CD4-positive, CD25-positive, alpha-beta regulatory T cell (primary cell): ENCODE measurements around the gene DNAAF8. TPM values are rescaled to one million over a fixed set of nuclear protein-coding genes. Genes with fewer than 3 reads are reported as not detected.

Source experiments
- ATAC-seq, 2 donors: fragments of 150-1000 bp; cut with Tn5 transposase; one replicate each; pipeline ENCODE4 v1.10.0; 2021; ENCODE audit warnings: low read depth in 2 of 2, moderate number of reproducible peaks in 2 of 2, moderate library complexity in 1 of 2
- DNase-seq, 3 donors: peaks; one replicate each; pipeline versions ENCODE4 v3.0.0 to v3.0.0-alpha.2; 2012 to 2022; ENCODE audit warnings: mixed read lengths in 1 of 3
- H3K27ac ChIP-seq: one replicate; pipeline ENCODE4 v1.7.0; 2013; ENCODE audit warnings: mild to moderate bottlenecking, low read length; ENCODE audit not compliant: insufficient read depth, poor library complexity, severe bottlenecking
- H3K27me3 ChIP-seq: one replicate; pipeline ENCODE4 v1.7.0; 2013; ENCODE audit warnings: low read length; ENCODE audit not compliant: control insufficient read depth, insufficient read depth
- H3K36me3 ChIP-seq: one replicate; pipeline ENCODE4 v1.7.0; 2013; ENCODE audit warnings: mild to moderate bottlenecking, low read length, moderate library complexity; ENCODE audit not compliant: control insufficient read depth, insufficient read depth
- H3K4me1 ChIP-seq: 2 replicates; pipeline ENCODE4 v1.7.0; 2013; ENCODE audit warnings: mild to moderate bottlenecking, low read length; ENCODE audit not compliant: insufficient read depth, control insufficient read depth, poor library complexity, severe bottlenecking
- H3K4me3 ChIP-seq: one replicate; pipeline ENCODE4 v1.7.0; 2013; ENCODE audit warnings: low read depth, mild to moderate bottlenecking, low read length, moderate library complexity
- H3K9me3 ChIP-seq, 2 experiments: 1 replicate in 1 of 2; 2 replicates in 1 of 2; pipeline ENCODE4 v1.7.0; 2013; ENCODE audit warnings: low read length in 2 of 2, mild to moderate bottlenecking in 1 of 2, moderate library complexity in 1 of 2; ENCODE audit not compliant: control insufficient read depth in 2 of 2
- H3K27ac Mint-ChIP-seq, 3 donors: one replicate each; pipeline ENCODE4 v1.8.0; 2020 to 2022; ENCODE audit warnings: mild to moderate bottlenecking in 3 of 3, mixed read lengths in 3 of 3, moderate library complexity in 2 of 3
- H3K27me3 Mint-ChIP-seq: one replicate; pipeline ENCODE4 v1.8.0; 2022; ENCODE audit warnings: mild to moderate bottlenecking, mixed read lengths
- H3K36me3 Mint-ChIP-seq: one replicate; pipeline ENCODE4 v1.8.0; 2020; ENCODE audit warnings: mixed read lengths
- H3K4me1 Mint-ChIP-seq, 4 donors: one replicate each; pipeline ENCODE4 v1.8.0; 2020 to 2022; ENCODE audit warnings: mixed read lengths in 4 of 4, mild to moderate bottlenecking in 1 of 4
- H3K4me3 Mint-ChIP-seq, 4 donors: one replicate each; pipeline ENCODE4 v1.8.0; 2020 to 2022; ENCODE audit warnings: mild to moderate bottlenecking in 4 of 4, mixed read lengths in 4 of 4, moderate library complexity in 3 of 4
- H3K9me3 Mint-ChIP-seq, 7 donors: one replicate each; pipeline ENCODE4 v1.8.0; 2020 to 2022; ENCODE audit warnings: mixed read lengths in 7 of 7, mild to moderate bottlenecking in 3 of 7, moderate library complexity in 2 of 7
- polyA plus RNA-seq, 4 donors: library from polyadenylated mRNA; unstranded; fragments of 300-500 nt; fragmentation: Illumina TruSeq; gene quantifications; one replicate each; pipeline ENCODE4 v1.2.3, GENCODE V29; 2021
- total RNA-seq: library from RNA; stranded (reverse); gene quantifications from one replicate; pipeline ENCODE4 v1.2.3, GENCODE V29; 2022

The DNAAF8 gene
- total and polyA plus RNA-seq, 5 donors from 2014 or later, result 0.06 TPM; not detected in 4

DNA sequence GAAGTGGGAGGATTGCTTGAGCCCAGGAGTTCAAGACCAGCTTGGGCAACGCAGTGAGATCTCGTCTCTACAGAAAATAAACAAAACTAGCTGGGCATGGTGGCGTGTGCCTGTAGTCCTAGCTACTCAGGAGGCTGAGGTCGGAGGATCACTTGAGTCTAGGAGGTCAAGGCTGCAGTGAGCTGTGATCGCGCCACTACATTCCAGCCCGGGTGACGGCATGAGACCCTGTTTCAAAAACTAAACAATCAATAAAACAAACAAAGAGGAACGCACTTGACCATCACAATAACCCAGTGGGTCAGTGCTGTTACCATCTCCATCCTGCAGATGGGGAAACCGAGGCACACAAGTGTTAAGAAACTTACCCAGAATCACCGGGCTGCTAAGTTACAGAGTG, 18.9 kb downstream of the DNAAF8 start:
- Histone ChIP-seq H3K4me1 (no peaks in the 10 kb centered on the region), H3K27me3 (no peaks in the 10 kb centered on the region), H3K9me3 (no peaks in the 10 kb centered on the region), H3K4me3 (no peak overlapping the region), H3K27ac (no peak overlapping the region), H3K36me3 (peaks cover 43% of the 10 kb centered on the region)
- no peak for DNase-seq
- no peak for ATAC-seq
- Mint-ChIP-seq H3K9me3 (peaks cover 0 to 2% (median 0%) of the 10 kb centered on the region in 7 donors), H3K4me3 (no peak overlapping the region), H3K4me1 (peaks cover 0 to 3% (median 2%) of the 10 kb centered on the region in 4 donors), H3K27me3 (no peaks in the 10 kb centered on the region), H3K27ac (no peak overlapping the region), H3K36me3 (peaks cover 23% of the 10 kb centered on the region)

DNA sequence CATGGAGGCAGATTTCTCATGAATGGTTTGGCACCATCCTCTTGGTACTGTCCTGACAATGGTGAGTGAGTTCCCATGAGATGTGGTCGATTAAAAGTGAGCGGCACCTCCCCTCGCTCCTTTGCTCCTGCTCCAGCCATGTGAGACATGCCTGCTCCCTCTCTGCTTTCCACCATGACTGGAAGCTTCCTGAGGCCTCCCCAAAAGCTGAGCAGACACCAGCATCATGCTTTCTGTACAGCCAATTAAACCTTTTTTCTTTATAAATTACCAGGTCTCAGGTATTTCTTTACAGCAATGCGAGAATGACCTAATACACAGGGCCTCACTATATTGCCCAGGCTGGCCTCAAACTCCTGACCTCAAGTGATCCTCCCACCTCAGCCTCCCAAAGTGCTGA, 20.5 kb downstream of the DNAAF8 start:
- Mint-ChIP-seq H3K27me3 (peaks cover 5% of the 10 kb centered on the region), H3K36me3 (peaks cover 31% of the 10 kb centered on the region), H3K9me3 (peaks cover 0 to 2% (median 0%) of the 10 kb centered on the region in 7 donors), H3K4me3 (no peak overlapping the region), H3K27ac (no peak overlapping the region), H3K4me1 (peaks cover 0 to 3% (median under 1%) of the 10 kb centered on the region in 4 donors)
- ATAC-seq (no peak), DNase-seq (no peak)
- peaks cover 58% of the 10 kb centered on the region for H3K36me3 ChIP-seq
- no peak overlapping the region for H3K27ac ChIP-seq
- H3K4me3 ChIP-seq, result no peak overlapping the region
- no peaks in the 10 kb centered on the region for H3K4me1 ChIP-seq
- no peaks in the 10 kb centered on the region for H3K9me3 ChIP-seq
- no peaks in the 10 kb centered on the region for H3K27me3 ChIP-seq

DNA sequence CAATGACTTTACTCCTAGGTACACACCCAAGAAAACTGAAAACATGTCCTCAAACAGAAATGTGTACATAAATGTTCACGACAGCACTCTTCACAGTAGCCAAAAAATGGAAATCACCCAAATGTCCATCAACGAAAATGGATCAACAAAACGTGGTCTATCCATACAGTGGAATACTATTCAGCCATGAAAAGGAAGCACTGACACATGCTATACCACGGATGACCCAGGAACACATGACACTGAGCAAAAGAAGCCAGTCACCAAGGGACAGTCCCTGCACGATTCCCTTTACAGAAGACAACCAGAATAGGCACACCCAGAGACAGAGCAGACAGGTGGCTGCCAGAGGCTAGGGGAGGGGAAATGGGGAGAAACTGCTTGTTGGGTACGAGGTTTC, 21.4 kb downstream of the DNAAF8 start:
- peaks cover 5% of the 10 kb centered on the region for H3K27me3 Mint-ChIP-seq

DNA sequence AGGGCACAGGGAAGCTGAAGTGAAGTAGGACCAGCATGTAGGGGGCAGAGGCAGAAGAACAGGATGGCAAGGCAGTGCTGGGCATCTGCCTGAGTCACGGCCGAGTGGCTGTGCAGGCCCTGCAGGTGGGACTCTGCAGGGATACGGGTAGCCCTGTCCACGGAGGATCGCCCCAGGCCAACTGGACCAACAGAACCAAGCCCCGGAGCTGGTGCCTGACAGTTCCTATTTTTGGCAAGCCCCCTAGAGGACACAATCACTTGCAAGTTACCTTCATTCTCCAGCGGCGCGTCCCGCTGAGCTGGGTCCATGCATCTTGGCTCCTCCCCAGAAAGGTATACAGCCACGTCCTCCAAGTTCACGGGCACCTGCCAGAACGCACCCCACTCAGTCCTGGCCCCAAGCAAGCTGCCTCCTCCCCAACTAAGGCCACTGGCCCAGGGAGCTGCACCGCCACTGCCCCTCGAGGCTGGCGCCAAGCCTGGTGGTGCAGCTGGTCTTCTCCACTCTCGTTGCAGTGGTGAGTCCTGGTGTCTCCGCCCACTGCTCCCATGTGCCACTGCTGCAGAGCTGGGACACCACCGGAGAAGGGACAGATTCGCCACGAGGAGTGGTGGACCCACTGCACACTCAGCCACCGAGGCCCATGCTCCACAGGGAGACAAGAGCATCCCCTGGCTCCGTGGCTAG, 26.0 kb downstream of the DNAAF8 start:
- Mint-ChIP-seq H3K4me3 (peak overlapping the region in 1 of 4 donors; percentile 32), H3K36me3 (peaks cover 28% of the 10 kb centered on the region), H3K9me3 (peaks cover 0 to 2% (median 0%) of the 10 kb centered on the region in 7 donors), H3K27me3 (peaks cover 5% of the 10 kb centered on the region), H3K27ac (no peak overlapping the region), H3K4me1 (peaks cover 0 to 18% (median 5%) of the 10 kb centered on the region in 4 donors)
- H3K4me3 ChIP-seq, result no peak overlapping the region
- no peaks in the 10 kb centered on the region for H3K9me3 ChIP-seq
- ATAC-seq, result no peak
- peaks cover 57% of the 10 kb centered on the region for H3K36me3 ChIP-seq
- H3K27ac ChIP-seq, result no peak overlapping the region
- no peaks in the 10 kb centered on the region for H3K27me3 ChIP-seq
- no peak for DNase-seq
- no peaks in the 10 kb centered on the region for H3K4me1 ChIP-seq

More for the DNA sequence above, 21.4 kb downstream of the DNAAF8 start:
- Histone ChIP-seq H3K36me3 (peaks cover 66% of the 10 kb centered on the region), H3K9me3 (no peaks in the 10 kb centered on the region), H3K4me3 (no peak overlapping the region), H3K4me1 (no peaks in the 10 kb centered on the region), H3K27ac (no peak overlapping the region), H3K27me3 (no peaks in the 10 kb centered on the region)
- H3K9me3 Mint-ChIP-seq, result peaks cover 0 to 2% (median 0%) of the 10 kb centered on the region in 7 donors
- ATAC-seq (no peak), DNase-seq (no peak)
- H3K36me3 Mint-ChIP-seq, result peaks cover 33% of the 10 kb centered on the region
- peaks cover 0 to 3% (median 1%) of the 10 kb centered on the region in 4 donors for H3K4me1 Mint-ChIP-seq
- no peak overlapping the region for H3K4me3 Mint-ChIP-seq
- H3K27ac Mint-ChIP-seq, result no peak overlapping the region

DNA sequence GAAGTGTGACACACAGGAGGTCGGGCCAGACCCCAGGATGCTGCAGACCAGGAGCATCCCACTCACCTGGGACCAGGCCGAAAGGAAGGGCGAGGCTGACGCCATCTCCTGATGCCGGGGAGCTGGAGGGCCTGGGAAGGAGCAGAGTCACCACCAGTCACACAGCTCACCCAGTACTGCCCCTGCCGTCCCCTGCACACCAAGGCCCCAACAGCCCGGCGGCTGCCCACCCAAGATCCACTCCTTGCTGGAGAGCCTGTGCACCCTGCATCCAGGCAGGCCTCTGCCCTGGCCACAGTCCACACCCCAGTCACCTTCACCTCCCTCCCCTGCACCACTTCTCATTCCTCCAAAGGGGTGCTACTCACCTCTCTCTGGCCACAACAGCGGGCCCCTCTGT, 27.9 kb downstream of the DNAAF8 start:
- DNase-seq (no peak), ATAC-seq (no peak)
- Mint-ChIP-seq H3K36me3 (peaks cover 16% of the 10 kb centered on the region), H3K9me3 (peaks cover 0 to 2% (median 0%) of the 10 kb centered on the region in 7 donors), H3K27me3 (peaks cover 5% of the 10 kb centered on the region), H3K4me1 (peaks cover 0 to 29% (median 13%) of the 10 kb centered on the region in 4 donors), H3K27ac (no peak overlapping the region), H3K4me3 (peak overlapping the region in 1 of 4 donors; percentile 41)
- Histone ChIP-seq H3K9me3 (no peaks in the 10 kb centered on the region), H3K27me3 (no peaks in the 10 kb centered on the region), H3K4me3 (no peak overlapping the region), H3K4me1 (peaks cover 12% of the 10 kb centered on the region), H3K27ac (no peak overlapping the region), H3K36me3 (peaks cover 47% of the 10 kb centered on the region)

DNA sequence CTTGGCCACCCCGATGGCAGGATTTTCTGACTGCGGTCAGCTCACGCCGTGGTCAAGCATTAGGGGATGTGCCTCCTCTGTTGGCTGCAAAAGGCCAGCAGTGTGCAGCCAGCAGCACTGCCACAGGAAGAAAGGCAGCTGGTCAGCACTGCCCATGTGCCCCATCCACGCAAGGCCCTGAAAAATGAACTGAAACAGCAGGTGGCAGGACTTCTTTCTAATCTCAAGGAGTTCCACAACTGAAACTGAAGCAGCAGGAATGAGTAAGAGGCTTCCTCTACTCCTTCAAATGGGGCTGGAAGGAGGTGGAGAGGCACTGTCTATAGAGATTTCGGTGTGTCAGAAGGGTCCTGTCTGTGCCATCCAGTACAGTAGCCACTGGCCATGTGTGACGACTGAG, 29.5 kb downstream of the DNAAF8 start:
- peaks cover 1% of the 10 kb centered on the region for H3K27me3 Mint-ChIP-seq
- no peak overlapping the region for H3K27ac ChIP-seq
- peaks cover 11% of the 10 kb centered on the region for H3K36me3 Mint-ChIP-seq
- no peak overlapping the region for H3K27ac Mint-ChIP-seq
- no peaks in the 10 kb centered on the region for H3K9me3 ChIP-seq
- peaks cover 38% of the 10 kb centered on the region for H3K36me3 ChIP-seq
- DNase-seq (no peak), ATAC-seq (no peak)
- H3K9me3 Mint-ChIP-seq, result peaks cover 0 to 2% (median 0%) of the 10 kb centered on the region in 7 donors
- peaks cover 27% of the 10 kb centered on the region for H3K4me1 ChIP-seq
- no peak overlapping the region for H3K4me3 ChIP-seq
- H3K4me1 Mint-ChIP-seq, result peaks cover 7 to 42% (median 22%) of the 10 kb centered on the region in 4 donors
- peak overlapping the region in 2 of 4 donors; percentile 41 to 80 for H3K4me3 Mint-ChIP-seq
- no peaks in the 10 kb centered on the region for H3K27me3 ChIP-seq

DNA sequence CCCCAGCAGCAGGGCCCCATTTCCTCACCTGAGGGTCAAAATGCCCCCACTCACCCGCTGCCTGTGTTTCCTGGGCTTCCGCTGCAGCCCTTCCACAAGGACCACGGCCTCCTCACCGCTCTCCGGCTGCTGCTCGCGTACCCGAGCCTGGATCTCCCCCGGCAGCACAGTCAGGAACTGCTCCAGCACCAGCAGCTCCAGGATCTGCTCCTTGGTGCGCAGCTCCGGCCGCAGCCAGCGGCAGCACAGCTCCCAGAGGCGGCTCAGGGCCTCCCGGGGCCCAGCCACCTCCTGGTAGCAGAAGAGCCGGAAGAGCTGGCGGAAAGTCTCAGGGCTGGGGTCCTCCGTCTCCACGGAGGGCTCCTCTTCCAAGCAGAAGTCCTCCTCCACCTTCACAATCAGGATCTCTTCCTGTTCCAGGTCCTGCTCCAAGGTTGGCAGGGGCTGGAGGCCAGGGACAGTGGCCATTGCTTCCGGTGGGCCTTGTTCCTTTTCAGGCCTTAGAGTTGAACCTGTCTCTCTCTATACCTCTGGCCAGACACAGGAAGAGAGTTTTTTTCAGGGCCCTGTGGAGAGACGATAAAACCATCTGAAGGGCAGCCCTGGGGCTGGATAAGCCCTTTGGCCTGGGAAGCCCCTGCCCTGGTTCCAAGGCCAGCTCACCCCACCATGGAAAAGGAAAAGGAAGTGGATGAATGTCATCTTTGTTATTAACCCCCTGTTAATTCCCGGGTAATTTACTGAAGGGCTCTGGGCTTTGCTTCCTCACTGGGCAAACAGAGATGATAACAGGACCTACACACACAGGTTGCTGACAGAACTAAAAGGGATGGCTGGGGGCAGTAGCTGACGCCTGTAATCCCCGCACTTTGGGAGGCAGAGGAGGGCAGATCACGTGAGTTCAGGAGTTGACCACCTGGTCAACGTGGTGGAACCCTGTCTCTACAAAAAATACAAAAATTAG, 31.5 kb downstream of the DNAAF8 start:
- H3K9me3 ChIP-seq, result no peaks in the 10 kb centered on the region
- H3K4me3 ChIP-seq, result peak overlapping the region; percentile 74
- H3K27ac ChIP-seq, result peak overlapping the region; percentile 57
- H3K36me3 ChIP-seq, result peaks cover 19% of the 10 kb centered on the region
- peaks cover 11 to 49% (median 25%) of the 10 kb centered on the region in 4 donors for H3K4me1 Mint-ChIP-seq
- DNase-seq, result no peak
- no peaks in the 10 kb centered on the region for H3K27me3 Mint-ChIP-seq
- H3K4me3 Mint-ChIP-seq, result peak overlapping the region; percentile 88 to 97 (median 92)
- ATAC-seq, result no peak
- H3K27ac Mint-ChIP-seq, result peak overlapping the region; percentile 95
- peaks cover 28% of the 10 kb centered on the region for H3K4me1 ChIP-seq
- peaks cover 5% of the 10 kb centered on the region for H3K36me3 Mint-ChIP-seq
- H3K27me3 ChIP-seq, result no peaks in the 10 kb centered on the region
- H3K9me3 Mint-ChIP-seq, result peaks cover 0 to 2% (median 0%) of the 10 kb centered on the region in 7 donors
